Measurements from ENCODE around the gene HNRNPH3.
A peak's percentile ranks its signal among the peaks of the same experiment; 100 is the strongest.

Gene HNRNPH3

GRCh38 chr10:68332259-68333057, 594 bp downstream of the HNRNPH3 start, which contains the start of gene PBLD:
TSS of gene PBLD (minus strand) at chr10:68332928. CDS start at chr10:68306844, 26,084 bp downstream.
- DNase-seq, result peak; percentile 96

- no peak for DNase-seq
Observed at GRCh38 chr10:68333058-68333395, 1.2 kb downstream of the HNRNPH3 start.

- peak; percentile 59 for DNase-seq
Observed at GRCh38 chr10:68333440-68334431, 1.9 kb downstream of the HNRNPH3 start.

- DNase-seq, result peak; percentile 45
Observed at GRCh38 chr10:68334672-68335467, 3.0 kb downstream of the HNRNPH3 start.

- no peak for DNase-seq
Observed at GRCh38 chr10:68336754-68337351, 5.0 kb downstream of the HNRNPH3 start.

GRCh38 chr10:68340358-68341080, 8.7 kb downstream of the HNRNPH3 start:
- DNase-seq, result no peak

GRCh38 chr10:68342909-68343516, 11.1 kb downstream of the HNRNPH3 start:
- DNase-seq, result no peak

GRCh38 chr10:68345621-68346020, 13.8 kb downstream of the HNRNPH3 start:
- DNase-seq, result no peak

GRCh38 chr10:68346774-68347173, 14.9 kb downstream of the HNRNPH3 start:
- DNase-seq, result peak; percentile 21

GRCh38 chr10:68348265-68348741, 16.4 kb downstream of the HNRNPH3 start:
- DNase-seq, result peak; percentile 75

- DNase-seq, result no peak
Observed at GRCh38 chr10:68353537-68353936, 21.7 kb downstream of the HNRNPH3 start.

- no peak for DNase-seq
Observed at GRCh38 chr10:68359189-68359588, 27.3 kb downstream of the HNRNPH3 start.

GRCh38 chr10:68362590-68362989, 30.7 kb downstream of the HNRNPH3 start:
- no peak for DNase-seq

GRCh38 chr10:68364101-68364886, 32.4 kb downstream of the HNRNPH3 start:
- DNase-seq, result no peak

GRCh38 chr10:68365611-68366010, 33.7 kb downstream of the HNRNPH3 start:
- DNase-seq, result no peak

GRCh38 chr10:68366600-68366999, 34.7 kb downstream of the HNRNPH3 start:
- DNase-seq, result no peak

- DNase-seq, result no peak
Observed at GRCh38 chr10:68367121-68367520, 35.3 kb downstream of the HNRNPH3 start.

- DNase-seq, result no peak
Observed at GRCh38 chr10:68371604-68372003, 39.7 kb downstream of the HNRNPH3 start.

GRCh38 chr10:68385740-68386139, 53.9 kb downstream of the HNRNPH3 start:
- no peak for DNase-seq
